Measurements from ENCODE around the gene NXF3. TPM values are rescaled to one million over a fixed set of nuclear protein-coding genes. Genes with fewer than 3 reads are reported as not detected.
"Not testable (repeated sequence)": the region's sequence is repeated elsewhere in the genome, so short reads cannot be mapped to it uniquely, and the experiment has no call there.

The NXF3 gene
- total RNA-seq, 2 experiments from 2014 or later = not detected

GRCh38 chrX:103098488-103098887 lies 5.5 kb upstream of the NXF3 start:
- Mint-ChIP-seq H3K4me3 (no peak overlapping the region), H3K27me3 (ENCODE audit: low read depth) (no peaks in the 10 kb centered on the region), H3K36me3 (ENCODE audit: low read depth) (no peaks in the 10 kb centered on the region), H3K9me3 (no peaks in the 10 kb centered on the region), H3K4me1 (ENCODE audit: low read depth) (no peaks in the 10 kb centered on the region), H3K27ac (no peak overlapping the region)
- CTCF ChIA-PET = no interaction called here
- DNase-seq = no peak
- intact Hi-C loops (cut with micrococcal nuclease) = no loop called here

GRCh38 chrX:103081051-103081450 lies 11.9 kb downstream of the NXF3 start:
- Mint-ChIP-seq H3K27ac (no peak overlapping the region), H3K4me3 (no peak overlapping the region), H3K4me1 (ENCODE audit: low read depth) (no peaks in the 10 kb centered on the region), H3K9me3 (no peaks in the 10 kb centered on the region), H3K27me3 (ENCODE audit: low read depth) (no peaks in the 10 kb centered on the region), H3K36me3 (ENCODE audit: low read depth) (no peaks in the 10 kb centered on the region)
- CTCF ChIA-PET = no interaction called here
- DNase-seq = no peak
- intact Hi-C loops (cut with micrococcal nuclease) = no loop called here

- Mint-ChIP-seq H3K36me3 (ENCODE audit: low read depth) (no peaks in the 10 kb centered on the region), H3K27ac (no peak overlapping the region), H3K27me3 (ENCODE audit: low read depth) (no peaks in the 10 kb centered on the region), H3K4me1 (ENCODE audit: low read depth) (no peaks in the 10 kb centered on the region), H3K9me3 (peaks cover 1% of the 10 kb centered on the region), H3K4me3 (no peak overlapping the region)
- DNase-seq = no peak
- CTCF ChIA-PET = no interaction called here
- intact Hi-C loops (cut with micrococcal nuclease) = no loop called here
Measured at GRCh38 chrX:103073467-103073866, 19.5 kb downstream of the NXF3 start.

GRCh38 chrX:103066606-103067005 lies 26.3 kb downstream of the NXF3 start:
- CTCF ChIA-PET = no interaction called here
- H3K4me3 Mint-ChIP-seq = no peak overlapping the region
- DNase-seq = no peak
- H3K9me3 Mint-ChIP-seq = peaks cover 1% of the 10 kb centered on the region
- H3K27ac Mint-ChIP-seq = no peak overlapping the region
- intact Hi-C loops (cut with micrococcal nuclease) = no loop called here
- H3K27me3 Mint-ChIP-seq (ENCODE audit: low read depth) = peaks cover 11% of the 10 kb centered on the region
- no peaks in the 10 kb centered on the region for H3K4me1 Mint-ChIP-seq (ENCODE audit: low read depth)
- no peaks in the 10 kb centered on the region for H3K36me3 Mint-ChIP-seq (ENCODE audit: low read depth)

- intact Hi-C loops (cut with micrococcal nuclease) = no loop called here
Measured at GRCh38 chrX:103063918-103064434, 29.0 kb downstream of the NXF3 start, which contains the start of gene BEX1. Gene BEX1, minus strand, starts transcription at chrX:103064171. Its CDS starts 897 bp downstream, at chrX:103063274.

GRCh38 chrX:103063191-103063845 lies 29.6 kb downstream of the NXF3 start:
- peak; percentile 9 for DNase-seq
- Mint-ChIP-seq H3K4me1 (ENCODE audit: low read depth) (no peaks in the 10 kb centered on the region), H3K27ac (no peak overlapping the region), H3K4me3 (peak overlapping the region; percentile 9), H3K36me3 (ENCODE audit: low read depth) (no peaks in the 10 kb centered on the region), H3K9me3 (no peaks in the 10 kb centered on the region), H3K27me3 (ENCODE audit: low read depth) (peaks cover 11% of the 10 kb centered on the region)
- CTCF ChIA-PET = no interaction called here
- intact Hi-C loops (cut with micrococcal nuclease) = no loop called here

More at GRCh38 chrX:103063918-103064434, 29.0 kb downstream of the NXF3 start, which contains the start of gene BEX1:
- peak; percentile 29 for DNase-seq
- Mint-ChIP-seq H3K27me3 (ENCODE audit: low read depth) (peaks cover 11% of the 10 kb centered on the region), H3K36me3 (ENCODE audit: low read depth) (no peaks in the 10 kb centered on the region), H3K9me3 (no peaks in the 10 kb centered on the region), H3K4me3 (peak within 1 kb of the TSS; percentile 39), H3K4me1 (ENCODE audit: low read depth) (no peaks in the 10 kb centered on the region), H3K27ac (no peak within 1 kb of the TSS)
- CTCF ChIA-PET = no interaction called here

GRCh38 chrX:103061486-103061885 lies 31.5 kb downstream of the NXF3 start:
- peaks cover 12% of the 10 kb centered on the region for H3K27me3 Mint-ChIP-seq (ENCODE audit: low read depth)
- H3K9me3 Mint-ChIP-seq = no peaks in the 10 kb centered on the region
- no peaks in the 10 kb centered on the region for H3K36me3 Mint-ChIP-seq (ENCODE audit: low read depth)
- DNase-seq = no peak
- CTCF ChIA-PET = interaction anchor here (1.2 kb wide), 1 partner anchor 110 kb away, joined by 3 read pairs; no protein-coding TSS in a partner anchor
- H3K4me3 Mint-ChIP-seq = no peak overlapping the region
- H3K27ac Mint-ChIP-seq = no peak overlapping the region
- no peaks in the 10 kb centered on the region for H3K4me1 Mint-ChIP-seq (ENCODE audit: low read depth)
- intact Hi-C loops (cut with micrococcal nuclease) = no loop called here

- no peaks in the 10 kb centered on the region for H3K4me1 Mint-ChIP-seq (ENCODE audit: low read depth)
- CTCF ChIA-PET = no interaction called here
- no peak overlapping the region for H3K4me3 Mint-ChIP-seq
- DNase-seq = no peak
- no peaks in the 10 kb centered on the region for H3K36me3 Mint-ChIP-seq (ENCODE audit: low read depth)
- no peak overlapping the region for H3K27ac Mint-ChIP-seq
- intact Hi-C loops (cut with micrococcal nuclease) = no loop called here
- no peaks in the 10 kb centered on the region for H3K9me3 Mint-ChIP-seq
- peaks cover 5% of the 10 kb centered on the region for H3K27me3 Mint-ChIP-seq (ENCODE audit: low read depth)
Measured at GRCh38 chrX:103056902-103057301, 36.0 kb downstream of the NXF3 start.

GRCh38 chrX:103052625-103053024 lies 40.3 kb downstream of the NXF3 start:
- no peak for DNase-seq
- CTCF ChIA-PET = no interaction called here
- intact Hi-C loops (cut with micrococcal nuclease) = no loop called here
- H3K4me3 Mint-ChIP-seq = no peak overlapping the region
- peaks cover 15% of the 10 kb centered on the region for H3K27me3 Mint-ChIP-seq (ENCODE audit: low read depth)
- no peaks in the 10 kb centered on the region for H3K36me3 Mint-ChIP-seq (ENCODE audit: low read depth)
- no peaks in the 10 kb centered on the region for H3K4me1 Mint-ChIP-seq (ENCODE audit: low read depth)
- no peaks in the 10 kb centered on the region for H3K9me3 Mint-ChIP-seq
- no peak overlapping the region for H3K27ac Mint-ChIP-seq

- no peak overlapping the region for H3K4me3 Mint-ChIP-seq
- no peaks in the 10 kb centered on the region for H3K36me3 Mint-ChIP-seq (ENCODE audit: low read depth)
- DNase-seq = no peak
- H3K4me1 Mint-ChIP-seq (ENCODE audit: low read depth) = no peaks in the 10 kb centered on the region
- no peak overlapping the region for H3K27ac Mint-ChIP-seq
- intact Hi-C loops (cut with micrococcal nuclease) = no loop called here
- no peaks in the 10 kb centered on the region for H3K9me3 Mint-ChIP-seq
- CTCF ChIA-PET = no interaction called here
- peaks cover 16% of the 10 kb centered on the region for H3K27me3 Mint-ChIP-seq (ENCODE audit: low read depth)
Measured at GRCh38 chrX:103051260-103051789, 41.6 kb downstream of the NXF3 start.

GRCh38 chrX:103033371-103033770 lies 59.6 kb downstream of the NXF3 start:
- H3K36me3 Mint-ChIP-seq (ENCODE audit: low read depth); H3K27me3 Mint-ChIP-seq (ENCODE audit: low read depth); H3K4me1 Mint-ChIP-seq (ENCODE audit: low read depth); intact Hi-C loops (cut with micrococcal nuclease); DNase-seq; H3K9me3 Mint-ChIP-seq; CTCF ChIA-PET; H3K27ac Mint-ChIP-seq; H3K4me3 Mint-ChIP-seq: not testable (repeated sequence)
